Lower leg skin (tissue), 3 donors: Measurements from ENCODE around the gene SLC6A7.

Experiments
- POLR2A ChIP-seq, 2 donors: fragments of 450-650 bp; IDR thresholded peaks; one replicate each; pipeline ENCODE4 v1.6.1; 2016 to 2017; ENCODE audit warnings: antibody characterized with exemption in 2 of 2, mild to moderate bottlenecking in 1 of 2, moderate library complexity in 1 of 2
- TF ChIP-seq, protein P1 (sequence below), 3 donors: fragments of 450-650 bp; IDR thresholded peaks; one replicate each; pipeline ENCODE4 v1.5.1; 2016; ENCODE audit warnings: antibody characterized with exemption in 3 of 3, mild to moderate bottlenecking in 3 of 3, moderate library complexity in 2 of 3

DNA sequence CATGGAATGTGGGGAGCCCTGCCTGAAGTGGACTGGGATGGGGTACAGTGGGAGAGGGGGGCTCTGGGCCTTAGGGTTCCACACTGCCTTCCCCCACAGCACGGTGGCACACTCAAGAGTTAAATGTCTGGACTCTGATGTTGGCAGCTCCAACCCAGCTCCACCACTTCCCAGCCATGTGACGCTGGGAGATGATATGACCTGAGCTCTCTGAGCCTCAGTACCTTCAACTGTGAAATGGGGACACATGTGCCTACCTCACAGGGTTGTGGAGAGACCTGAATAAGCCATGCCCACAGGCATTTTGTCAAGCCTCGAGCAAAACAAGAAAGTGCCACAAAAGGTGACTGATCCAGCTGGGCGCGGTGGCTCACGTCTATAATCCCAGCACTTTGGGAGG, 30.8 kb upstream of the SLC6A7 start:
- TF ChIP-seq, protein P1, sequence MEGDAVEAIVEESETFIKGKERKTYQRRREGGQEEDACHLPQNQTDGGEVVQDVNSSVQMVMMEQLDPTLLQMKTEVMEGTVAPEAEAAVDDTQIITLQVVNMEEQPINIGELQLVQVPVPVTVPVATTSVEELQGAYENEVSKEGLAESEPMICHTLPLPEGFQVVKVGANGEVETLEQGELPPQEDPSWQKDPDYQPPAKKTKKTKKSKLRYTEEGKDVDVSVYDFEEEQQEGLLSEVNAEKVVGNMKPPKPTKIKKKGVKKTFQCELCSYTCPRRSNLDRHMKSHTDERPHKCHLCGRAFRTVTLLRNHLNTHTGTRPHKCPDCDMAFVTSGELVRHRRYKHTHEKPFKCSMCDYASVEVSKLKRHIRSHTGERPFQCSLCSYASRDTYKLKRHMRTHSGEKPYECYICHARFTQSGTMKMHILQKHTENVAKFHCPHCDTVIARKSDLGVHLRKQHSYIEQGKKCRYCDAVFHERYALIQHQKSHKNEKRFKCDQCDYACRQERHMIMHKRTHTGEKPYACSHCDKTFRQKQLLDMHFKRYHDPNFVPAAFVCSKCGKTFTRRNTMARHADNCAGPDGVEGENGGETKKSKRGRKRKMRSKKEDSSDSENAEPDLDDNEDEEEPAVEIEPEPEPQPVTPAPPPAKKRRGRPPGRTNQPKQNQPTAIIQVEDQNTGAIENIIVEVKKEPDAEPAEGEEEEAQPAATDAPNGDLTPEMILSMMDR (IDR thresholded peaks at IDR 0.05) = no peak
- TF ChIP-seq POLR2A (IDR thresholded peaks at IDR 0.05) = no peak
